K562 (cell line): Measurements from ENCODE around the gene ANKRD11. TPM values are rescaled to one million over a fixed set of nuclear protein-coding genes. Genes with fewer than 3 reads are reported as not detected.
"Not testable (repeated sequence)": the region's sequence is repeated elsewhere in the genome, so short reads cannot be mapped to it uniquely, and the experiment has no call there.

Experiments
- ATAC-seq: fragments of 200-7000 bp; cut with Tn5 transposase; 3 replicates; pipeline ENCODE4 v1.9.1; 2020; ENCODE audit warnings: moderate library complexity
- BruUV-seq: library from RNA; stranded (reverse); fragments of 400-500 nt; replicated peaks from 2 replicates; lab custom pipeline; 2021; lab: Mats Ljungman, UMichigan
- CTCF ChIA-PET: fragments of 300-600 bp; formaldehyde crosslinking; extraction: SDS; loops from one replicate; lab custom pipeline; 2021; ENCODE audit warnings: low intra/inter-chr PET ratio; lab: Yijun Ruan, JAX
- POLR2A ChIA-PET: fragments of 300-600, 350-650 bp; sonication (Branson Sonifier 250); formaldehyde crosslinking; extraction: SDS; loops from one replicate; lab custom pipeline; 2021; ENCODE audit warnings: antibody characterized with exemption, inconsistent platforms; lab: Yijun Ruan, JAX
- DNase-seq, 4 experiments: peaks; one replicate each; pipeline versions ENCODE4 v3.0.0 to v3.0.0-alpha.2; 2011 to 2018; ENCODE audit warnings: low spot score in 3 of 4, mixed read lengths in 3 of 4; ENCODE audit errors: extremely low read depth in 1 of 4
- FAIRE-seq: peaks from 2 replicates; lab custom pipeline; 2011; peaks lifted over from hg19 to GRCh38; lab: Jason Lieb, UNC
- H2AFZ ChIP-seq: 2 replicates; pipeline ENCODE4 v1.6.0; 2011; ENCODE audit warnings: low read depth, low read length, control low read depth, inconsistent platforms
- H3K27ac ChIP-seq: fragments of 200-600 bp; 3 replicates; pipeline ENCODE4 v1.8.0; 2011; ENCODE audit warnings: low read depth, mild to moderate bottlenecking, control low read depth, inconsistent platforms, low read length, moderate library complexity, mixed read lengths; ENCODE audit errors: extremely low read depth
- H3K27me3 ChIP-seq, 2 experiments: fragments of 300-600 bp in 1 of 2; 2 replicates in 1 of 2; 3 replicates in 1 of 2; pipeline versions ENCODE4 v1.6.0 to v1.8.0; 2011; ENCODE audit warnings: inconsistent platforms in 2 of 2, low read length in 2 of 2, mild to moderate bottlenecking in 1 of 2, mixed read lengths in 1 of 2, moderate library complexity in 1 of 2; ENCODE audit not compliant: control insufficient read depth in 2 of 2, insufficient read depth in 2 of 2
- H3K36me3 ChIP-seq: fragments of 300-600 bp; 3 replicates; pipeline ENCODE4 v1.8.0; 2011; ENCODE audit warnings: mild to moderate bottlenecking, low read length, inconsistent platforms; ENCODE audit not compliant: control insufficient read depth, insufficient read depth
- H3K4me1 ChIP-seq, 2 experiments: fragments of 200-600 bp in 1 of 2; replicated peaks in 1 of 2; 2 replicates in 1 of 2; 3 replicates in 1 of 2; pipeline versions ENCODE4 v1.5.1 to v1.8.0; 2011; ENCODE audit warnings: inconsistent platforms in 2 of 2, low read length in 2 of 2, mild to moderate bottlenecking in 1 of 2, mixed read lengths in 1 of 2, moderate library complexity in 1 of 2; ENCODE audit not compliant: control insufficient read depth in 2 of 2, insufficient read depth in 2 of 2
- H3K4me2 ChIP-seq: 2 replicates; pipeline ENCODE4 v1.6.1; 2011; ENCODE audit warnings: low read length, control low read depth, inconsistent platforms, mixed read lengths; ENCODE audit not compliant: insufficient read depth
- H3K4me3 ChIP-seq: fragments of 200-600 bp; sonication (generic), shearing (Covaris generic); 2 replicates; pipeline ENCODE4 v1.5.1; 2016; ENCODE audit warnings: control low read depth, inconsistent platforms
- H3K79me2 ChIP-seq: fragments of 200-600 bp; 3 replicates; pipeline ENCODE4 v1.8.0; 2011; ENCODE audit warnings: low read length, inconsistent platforms; ENCODE audit not compliant: control insufficient read depth, insufficient read depth
- H3K9ac ChIP-seq, 2 experiments: 2 replicates each; pipeline versions ENCODE4 v1.6.0 to v1.6.1; 2011; ENCODE audit warnings: low read depth in 2 of 2, low read length in 2 of 2, control low read depth in 1 of 2, inconsistent platforms in 1 of 2, mild to moderate bottlenecking in 1 of 2, mixed read lengths in 1 of 2; ENCODE audit not compliant: insufficient read depth in 1 of 2
- H3K9me1 ChIP-seq: one replicate; pipeline ENCODE4 v1.6.0; 2011; ENCODE audit warnings: inconsistent platforms, mild to moderate bottlenecking, low read length, moderate library complexity; ENCODE audit not compliant: control insufficient read depth, insufficient read depth
- H3K9me3 ChIP-seq: replicated peaks from 2 replicates; pipeline ENCODE4 v1.5.1; 2011; ENCODE audit warnings: low read depth, low read length, inconsistent platforms; ENCODE audit not compliant: control insufficient read depth, insufficient read depth
- H4K20me1 ChIP-seq: replicated peaks from 2 replicates; pipeline ENCODE4 v1.6.1; 2011; ENCODE audit warnings: low read length, inconsistent platforms, mixed read lengths; ENCODE audit not compliant: control insufficient read depth, insufficient read depth
- POLR2G ChIP-seq: fragments of 200-400 bp; formaldehyde crosslinking; IDR thresholded peaks from 2 replicates; pipeline ENCODE4 v1.6.1; 2017; ENCODE audit warnings: low read depth, mild to moderate bottlenecking, antibody characterized with exemption, low read length, moderate library complexity
- RBM22 ChIP-seq: fragments of 200-400 bp; formaldehyde crosslinking; IDR thresholded peaks from 2 replicates; pipeline ENCODE4 v1.6.1; 2018; ENCODE audit warnings: low read length, low read depth; ENCODE audit not compliant: poor library complexity, severe bottlenecking
- SMAD1 ChIP-seq: fragments of 150-350 bp; IDR thresholded peaks from 2 replicates; pipeline ENCODE4 v1.6.1; 2014; ENCODE audit warnings: low read length, low read depth; ENCODE audit not compliant: partially characterized antibody
- ZFP30 ChIP-seq: fragments of 250-450 bp; sonication (Bioruptor Pico); IDR thresholded peaks from 2 replicates; pipeline ENCODE4 v1.8.0; 2022; ENCODE audit warnings: moderate library complexity, mild to moderate bottlenecking, inconsistent platforms, borderline replicate concordance
- ZNF316 ChIP-seq: fragments of 450-650 bp; IDR thresholded peaks from 2 replicates; pipeline ENCODE4 v1.6.1; 2016
- ZNF431 ChIP-seq: sonication (generic); formaldehyde crosslinking; IDR thresholded peaks from 2 replicates; pipeline ENCODE4 v1.8.0; 2022; ENCODE audit warnings: mild to moderate bottlenecking, missing genetic modification reagents
- WGBS: fragments of 100-300 bp; shearing (Covaris generic); methylation state at CpG from one replicate; pipeline ENCODE4 v1.1.6; 2016; ENCODE audit warnings: low coverage, mixed read lengths; ENCODE audit not compliant: insufficient coverage; ENCODE audit errors: missing lambda C conversion rate; 5-methylcytosine and 5-hydroxymethylcytosine counted together
- in situ Hi-C: fragments of 300-500 bp; cut with MboI; formaldehyde crosslinking; loops from 4 replicates; pipeline ENCODE4 v1.15.0; 2018; ENCODE audit warnings: inconsistent platforms, mixed read lengths
- intact Hi-C: fragments of 100-400 bp; cut with micrococcal nuclease; formaldehyde crosslinking; loops from 2 replicates; pipeline ENCODE4 v1.14.2; 2022
- polyA plus RNA-seq, 8 experiments: library from polyadenylated mRNA; depleted of rRNA in 4 of 8; stranded (reverse) in 5 of 8; unstranded in 3 of 8; fragments of >200 nt; fragmentation: Nextera tagmentation in 2 of 8; fragmentation: Illumina TruSeq in 1 of 8; extraction: Ambion mirVana in 2 of 8; extraction: Trizol in 1 of 8; gene quantifications; 2 replicates each; pipeline versions ENCODE4 v1.2.1 to v1.2.3, GENCODE V29; 2011 to 2014; ENCODE audit warnings: inconsistent platforms in 1 of 8, missing spikeins in 1 of 8
- total RNA-seq, 7 experiments: library from RNA; depleted of rRNA in 6 of 7; stranded (reverse); fragments of >200 nt in 6 of 7; fragmentation: Illumina TruSeq in 2 of 7; extraction: Trizol in 2 of 7; gene quantifications; 2 replicates each; pipeline versions ENCODE4 v1.2.1 to v1.2.3, GENCODE V29; 2011 to 2021; ENCODE audit warnings: low replicate concordance in 1 of 7
- TF ChIP-seq, protein P1 (sequence below), 2 experiments: fragments of 450-650 bp; IDR thresholded peaks; 2 replicates each; pipeline ENCODE4 v1.6.1; 2018; ENCODE audit warnings: mild to moderate bottlenecking in 2 of 2, low read depth in 1 of 2; ENCODE audit not compliant: partially characterized antibody in 2 of 2
- TF ChIP-seq, protein P2 (sequence below), 3 experiments: fragments of 200-800 bp in 1 of 3; sonication (Bioruptor generic) in 1 of 3; sonication (generic) in 1 of 3; formaldehyde crosslinking in 1 of 3; IDR thresholded peaks; 2 replicates each; pipeline versions ENCODE4 v1.6.1 to v1.8.0; 2016 to 2022; ENCODE audit warnings: mild to moderate bottlenecking in 2 of 3, missing compliant biosample characterization in 2 of 3, missing genetic modification characterization in 2 of 3, missing genetic modification reagents in 1 of 3

Gene ANKRD11
- total and polyA plus RNA-seq, 9 of the 15 experiments (the other 6 are each of a cell fraction or from before 2014, with no cell fraction given): 4.7 to 126 (median 31.7) TPM

DNA sequence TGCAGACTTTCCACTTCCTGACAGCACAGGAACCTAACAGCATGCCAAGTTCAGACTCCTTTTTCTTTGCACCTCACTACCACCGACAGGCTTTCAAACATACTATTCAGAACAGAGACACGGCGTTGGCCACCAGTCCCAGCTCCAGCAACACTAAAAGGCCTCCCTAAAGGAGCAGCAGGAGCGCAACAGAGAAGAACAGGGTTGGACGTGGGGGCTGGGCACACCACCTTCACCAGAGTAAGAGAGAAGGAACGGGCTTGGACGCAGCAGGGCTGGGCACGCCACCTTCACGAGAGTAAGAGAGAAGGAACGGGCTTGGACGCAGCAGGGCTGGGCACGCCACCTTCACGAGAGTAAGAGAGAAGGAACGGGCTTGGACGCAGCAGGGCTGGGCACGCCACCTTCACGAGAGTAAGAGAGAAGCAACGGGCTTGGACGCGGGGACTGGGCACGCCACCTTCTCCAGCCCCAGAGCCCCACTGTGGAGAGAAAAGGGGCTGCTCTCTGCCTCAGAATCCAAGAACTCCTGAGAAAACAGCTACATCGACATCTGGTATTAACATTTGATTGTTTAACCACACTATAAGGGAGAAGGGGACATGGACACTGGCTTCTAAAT lies 56.9 kb downstream of the ANKRD11 start:
- WGBS: 97% methylated on average over 9 of the region's 22 CpGs
- H3K27ac ChIP-seq: not testable (repeated sequence)
- H3K79me2 ChIP-seq: peaks cover 87% of the 10 kb centered on the region
- TF ChIP-seq POLR2G (peak; percentile 57), RBM22 (peak; percentile 62)
- TF ChIP-seq, all 486 proteins: peak for 2; not testable (repeated sequence) for 484
- Histone ChIP-seq H4K20me1 (peaks cover 18% of the 10 kb centered on the region), H3K36me3 (peaks cover 58% of the 10 kb centered on the region), H3K4me1 (peaks cover 0 to 16% of the 10 kb centered on the region in 2 experiments; a peak in 2 of 5 replicates)
- H3K27me3 ChIP-seq, H3K4me2 ChIP-seq, intact Hi-C loops, DNase-seq, BruUV-seq, ATAC-seq, H3K9me3 ChIP-seq, H3K9me1 ChIP-seq, H2AFZ ChIP-seq, H3K4me3 ChIP-seq, in situ Hi-C loops, FAIRE-seq, CTCF ChIA-PET, H3K9ac ChIP-seq: not testable (repeated sequence)
- POLR2A ChIA-PET: interaction anchor here (0.7 kb wide), 2 partner anchors 11 to 43 kb away, joined by 3 read pairs; no protein-coding TSS in a partner anchor

DNA sequence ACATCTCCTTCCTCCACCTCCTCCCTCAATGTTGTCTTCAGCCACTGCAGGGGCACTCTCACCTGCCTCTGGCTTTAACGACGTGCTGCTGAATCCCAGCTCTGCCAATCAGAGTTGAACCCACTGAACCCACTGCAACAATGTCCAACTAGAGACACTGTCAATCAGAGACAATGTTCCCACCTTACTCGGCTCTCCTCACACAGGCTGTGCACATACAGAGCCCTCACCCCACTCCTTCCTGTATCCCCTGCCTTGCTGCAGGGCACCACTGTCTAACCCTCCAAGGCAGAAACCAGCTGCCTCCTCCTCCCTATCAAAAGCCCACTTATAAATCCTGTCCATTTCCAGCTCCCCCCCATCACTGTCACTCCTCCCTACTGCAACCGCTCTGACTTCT lies 58.7 kb downstream of the ANKRD11 start:
- H3K4me1 ChIP-seq: peaks cover 0 to 8% of the 10 kb centered on the region in 2 experiments; a peak in 1 of 5 replicates
- no peak for ATAC-seq
- H3K9me3 ChIP-seq: peaks cover 6% of the 10 kb centered on the region
- no peak overlapping the region for H3K4me3 ChIP-seq
- no peak overlapping the region for H2AFZ ChIP-seq
- in situ Hi-C loops: no loop called here
- H3K9me1 ChIP-seq: no peaks in the 10 kb centered on the region
- H3K27me3 ChIP-seq: no peaks in the 10 kb centered on the region
- intact Hi-C loops: no loop called here
- POLR2A ChIA-PET: no interaction called here
- H3K9ac ChIP-seq: no peak overlapping the region
- no peak for FAIRE-seq
- H3K79me2 ChIP-seq: peaks cover 86% of the 10 kb centered on the region
- no TSS peak for BruUV-seq
- peaks cover 49% of the 10 kb centered on the region for H3K36me3 ChIP-seq
- CTCF ChIA-PET: no interaction called here
- no peak for DNase-seq
- no peak overlapping the region for H3K27ac ChIP-seq
- no peak overlapping the region for H3K4me2 ChIP-seq
- peaks cover 23% of the 10 kb centered on the region for H4K20me1 ChIP-seq
- 96% methylated on average over 4 of the region's 4 CpGs for WGBS
- TF ChIP-seq ZNF316: no peak
- TF ChIP-seq SMAD1: no peak
- TF ChIP-seq ZNF431 (CRISPR knock-in tag): no peak
- TF ChIP-seq, protein P1, sequence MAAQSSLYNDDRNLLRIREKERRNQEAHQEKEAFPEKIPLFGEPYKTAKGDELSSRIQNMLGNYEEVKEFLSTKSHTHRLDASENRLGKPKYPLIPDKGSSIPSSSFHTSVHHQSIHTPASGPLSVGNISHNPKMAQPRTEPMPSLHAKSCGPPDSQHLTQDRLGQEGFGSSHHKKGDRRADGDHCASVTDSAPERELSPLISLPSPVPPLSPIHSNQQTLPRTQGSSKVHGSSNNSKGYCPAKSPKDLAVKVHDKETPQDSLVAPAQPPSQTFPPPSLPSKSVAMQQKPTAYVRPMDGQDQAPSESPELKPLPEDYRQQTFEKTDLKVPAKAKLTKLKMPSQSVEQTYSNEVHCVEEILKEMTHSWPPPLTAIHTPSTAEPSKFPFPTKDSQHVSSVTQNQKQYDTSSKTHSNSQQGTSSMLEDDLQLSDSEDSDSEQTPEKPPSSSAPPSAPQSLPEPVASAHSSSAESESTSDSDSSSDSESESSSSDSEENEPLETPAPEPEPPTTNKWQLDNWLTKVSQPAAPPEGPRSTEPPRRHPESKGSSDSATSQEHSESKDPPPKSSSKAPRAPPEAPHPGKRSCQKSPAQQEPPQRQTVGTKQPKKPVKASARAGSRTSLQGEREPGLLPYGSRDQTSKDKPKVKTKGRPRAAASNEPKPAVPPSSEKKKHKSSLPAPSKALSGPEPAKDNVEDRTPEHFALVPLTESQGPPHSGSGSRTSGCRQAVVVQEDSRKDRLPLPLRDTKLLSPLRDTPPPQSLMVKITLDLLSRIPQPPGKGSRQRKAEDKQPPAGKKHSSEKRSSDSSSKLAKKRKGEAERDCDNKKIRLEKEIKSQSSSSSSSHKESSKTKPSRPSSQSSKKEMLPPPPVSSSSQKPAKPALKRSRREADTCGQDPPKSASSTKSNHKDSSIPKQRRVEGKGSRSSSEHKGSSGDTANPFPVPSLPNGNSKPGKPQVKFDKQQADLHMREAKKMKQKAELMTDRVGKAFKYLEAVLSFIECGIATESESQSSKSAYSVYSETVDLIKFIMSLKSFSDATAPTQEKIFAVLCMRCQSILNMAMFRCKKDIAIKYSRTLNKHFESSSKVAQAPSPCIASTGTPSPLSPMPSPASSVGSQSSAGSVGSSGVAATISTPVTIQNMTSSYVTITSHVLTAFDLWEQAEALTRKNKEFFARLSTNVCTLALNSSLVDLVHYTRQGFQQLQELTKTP (IDR thresholded peaks at IDR 0.05; ENCODE audit: low read depth in 1 of 2, partially characterized antibody in 2 of 2): no peak
- TF ChIP-seq ZFP30 (CRISPR knock-in tag): no peak
- TF ChIP-seq, protein P2, sequence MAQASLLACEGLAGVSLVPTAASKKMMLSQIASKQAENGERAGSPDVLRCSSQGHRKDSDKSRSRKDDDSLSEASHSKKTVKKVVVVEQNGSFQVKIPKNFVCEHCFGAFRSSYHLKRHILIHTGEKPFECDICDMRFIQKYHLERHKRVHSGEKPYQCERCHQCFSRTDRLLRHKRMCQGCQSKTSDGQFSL (CRISPR knock-in tag; IDR thresholded peaks at IDR 0.05): no peak
- TF ChIP-seq, protein P2 (tag; IDR thresholded peaks at IDR 0.05): no peak
